Osteocyte (in vitro differentiated cells): ENCODE data around the gene MS4A13. TPM values are rescaled to one million over a fixed set of nuclear protein-coding genes. Genes with fewer than 3 reads are reported as not detected.

Experiments
- DNase-seq: peaks from one replicate; pipeline ENCODE4 v3.0.0; 2021; ENCODE audit warnings: mixed read lengths; ENCODE audit not compliant: unreplicated experiment; ENCODE audit errors: extremely low spot score
- H3K27ac Mint-ChIP-seq: one replicate; pipeline ENCODE4 v1.8.0; 2021; ENCODE audit warnings: mild to moderate bottlenecking, mixed read lengths; ENCODE audit not compliant: unreplicated experiment
- H3K27me3 Mint-ChIP-seq: one replicate; pipeline ENCODE4 v1.8.0; 2021; ENCODE audit warnings: mixed read lengths; ENCODE audit not compliant: unreplicated experiment
- H3K36me3 Mint-ChIP-seq: one replicate; pipeline ENCODE4 v1.8.0; 2021; ENCODE audit warnings: mixed read lengths; ENCODE audit not compliant: unreplicated experiment
- H3K4me1 Mint-ChIP-seq: one replicate; pipeline ENCODE4 v1.8.0; 2021; ENCODE audit warnings: mixed read lengths; ENCODE audit not compliant: unreplicated experiment
- H3K4me3 Mint-ChIP-seq: one replicate; pipeline ENCODE4 v1.8.0; 2021; ENCODE audit warnings: mild to moderate bottlenecking, moderate library complexity, mixed read lengths; ENCODE audit not compliant: unreplicated experiment
- H3K9me3 Mint-ChIP-seq: one replicate; pipeline ENCODE4 v1.8.0; 2021; ENCODE audit warnings: mixed read lengths; ENCODE audit not compliant: unreplicated experiment
- CTCF ChIP-seq: fragments of 200-600 bp; sonication (generic); IDR thresholded peaks from 2 replicates; pipeline ENCODE4 v1.5.0; 2021; ENCODE audit warnings: antibody characterized with exemption, mild to moderate bottlenecking, moderate library complexity
- total RNA-seq: library from RNA; stranded (reverse); gene quantifications from 2 replicates; pipeline ENCODE4 v1.2.1, GENCODE V29; 2021

Gene MS4A13
- total RNA-seq, 1 donor from 2014 or later, result not detected

DNA sequence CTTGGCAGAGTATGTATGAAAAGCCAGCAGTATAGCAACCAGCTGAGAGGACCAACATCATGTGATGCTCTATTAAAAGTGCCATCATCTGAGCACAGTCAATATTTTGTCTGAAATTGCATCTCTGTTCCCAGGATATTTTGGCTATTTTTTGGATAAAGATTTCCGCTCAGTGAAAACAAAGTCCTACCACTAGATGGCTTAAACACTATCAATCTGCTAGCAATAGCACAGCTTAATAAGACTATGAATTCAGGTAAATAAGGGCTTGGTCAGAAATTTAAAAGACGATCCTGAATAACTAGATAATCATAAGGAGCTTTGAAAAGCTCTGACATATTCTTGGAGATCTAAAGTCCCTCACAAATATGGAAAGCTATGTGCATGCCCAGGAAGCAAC lies 74.4 kb downstream of the MS4A13 start:
- H3K9me3 Mint-ChIP-seq, result peaks cover 7% of the 10 kb centered on the region
- H3K4me3 Mint-ChIP-seq, result no peak overlapping the region
- H3K4me1 Mint-ChIP-seq, result no peaks in the 10 kb centered on the region
- TF ChIP-seq CTCF, result peak; percentile 34
- no peak for DNase-seq
- no peaks in the 10 kb centered on the region for H3K36me3 Mint-ChIP-seq
- no peak overlapping the region for H3K27ac Mint-ChIP-seq
- peaks cover 17% of the 10 kb centered on the region for H3K27me3 Mint-ChIP-seq

Other genes starting within 250 kb of the MS4A13 start
- gene MS4A4A, start 234.7 kb upstream of the MS4A13 start, total RNA-seq, result not detected in 2 replicates
- gene MS4A6E, start 188.1 kb upstream of the MS4A13 start, total RNA-seq, result not detected in 2 replicates
- gene MS4A7, start 136.9 kb upstream of the MS4A13 start, total RNA-seq, result not detected in 2 replicates
- not detected in 2 replicates for gene MS4A14, start 118.9 kb upstream of the MS4A13 start, total RNA-seq
- gene MS4A5, start 85.8 kb upstream of the MS4A13 start, total RNA-seq, result not detected in 2 replicates
- not detected in 2 replicates for gene MS4A1, start 59.5 kb upstream of the MS4A13 start, total RNA-seq
- gene MS4A12, start 22.6 kb upstream of the MS4A13 start, total RNA-seq, result not detected in 2 replicates
- not detected in 2 replicates for gene MS4A8, start 184.2 kb downstream of the MS4A13 start, total RNA-seq
- not detected in 2 replicates for gene MS4A18, start 209.3 kb downstream of the MS4A13 start, total RNA-seq
- gene MS4A15, start 241.5 kb downstream of the MS4A13 start, total RNA-seq, result not detected in 2 replicates